ENCODE data around the gene RPL27A.

The RPL27A gene

DNA sequence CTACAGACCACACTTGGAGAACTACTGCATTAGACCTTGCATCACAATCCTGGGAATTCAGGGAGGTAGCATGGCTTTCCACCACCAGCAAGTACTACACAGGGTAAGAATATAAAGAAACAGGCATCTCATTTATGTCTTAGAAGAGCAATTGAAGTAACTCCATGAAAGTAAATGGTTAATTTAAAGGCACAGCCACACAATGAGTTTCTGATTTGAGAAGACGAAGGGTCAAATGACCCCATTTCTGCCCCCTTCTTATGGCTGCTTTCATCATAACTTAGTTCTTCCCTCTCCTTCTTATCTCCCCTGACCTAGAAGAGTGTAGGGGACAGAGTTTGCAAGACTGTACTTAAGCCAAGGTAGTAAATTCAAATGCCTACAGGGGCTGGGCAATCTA, 6.1 kb upstream of the RPL27A start:
- DNase-seq = no peak

GRCh38 chr11:8679006-8679405, 3.6 kb upstream of the RPL27A start:
- no peak for DNase-seq

GRCh38 chr11:8681837-8682302, 722 bp upstream of the RPL27A start:
- DNase-seq = no peak

GRCh38 chr11:8683115-8683807, 669 bp downstream of the RPL27A start:
- DNase-seq = no peak

DNA sequence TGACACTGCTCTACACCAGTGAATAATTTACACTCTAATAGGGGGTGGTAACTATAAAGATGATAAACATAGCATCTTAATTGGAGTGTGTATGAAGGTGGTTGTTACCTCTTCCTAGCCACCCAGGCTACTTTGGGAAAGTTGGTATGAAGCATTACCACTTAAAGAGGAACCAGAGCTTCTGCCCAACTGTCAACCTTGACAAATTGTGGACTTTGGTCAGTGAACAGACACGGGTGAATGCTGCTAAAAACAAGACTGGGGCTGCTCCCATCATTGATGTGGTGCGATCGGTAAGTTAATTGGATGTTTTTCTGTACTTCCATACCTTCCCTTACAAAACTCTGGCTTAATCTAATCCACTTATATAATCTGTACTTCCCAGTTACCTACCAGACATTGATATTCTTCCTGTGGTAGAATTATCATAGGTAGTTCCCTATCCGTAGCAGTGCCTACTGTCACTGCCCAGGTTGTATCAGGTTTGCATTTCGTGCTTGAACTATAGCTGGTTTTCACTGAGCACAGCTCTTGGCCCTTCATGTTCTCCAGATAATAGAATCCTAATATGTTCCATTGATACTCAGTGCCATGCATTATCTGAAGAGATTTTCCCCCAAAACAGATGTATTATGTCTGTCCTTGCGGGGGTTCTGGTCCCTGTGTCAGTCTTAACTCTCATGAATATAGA, 2.2 kb downstream of the RPL27A start:
- DNase-seq = no peak

- DNase-seq = no peak
These were observed 2.7 kb downstream of the RPL27A start for GRCh38 chr11:8685306-8685705.

GRCh38 chr11:8685820-8686219, 3.2 kb downstream of the RPL27A start:
- DNase-seq = no peak

GRCh38 chr11:8686325-8686724, 3.7 kb downstream of the RPL27A start:
- DNase-seq = no peak

- DNase-seq = peak; percentile 91
These were observed 6.1 kb downstream of the RPL27A start for GRCh38 chr11:8688414-8689362.

DNA sequence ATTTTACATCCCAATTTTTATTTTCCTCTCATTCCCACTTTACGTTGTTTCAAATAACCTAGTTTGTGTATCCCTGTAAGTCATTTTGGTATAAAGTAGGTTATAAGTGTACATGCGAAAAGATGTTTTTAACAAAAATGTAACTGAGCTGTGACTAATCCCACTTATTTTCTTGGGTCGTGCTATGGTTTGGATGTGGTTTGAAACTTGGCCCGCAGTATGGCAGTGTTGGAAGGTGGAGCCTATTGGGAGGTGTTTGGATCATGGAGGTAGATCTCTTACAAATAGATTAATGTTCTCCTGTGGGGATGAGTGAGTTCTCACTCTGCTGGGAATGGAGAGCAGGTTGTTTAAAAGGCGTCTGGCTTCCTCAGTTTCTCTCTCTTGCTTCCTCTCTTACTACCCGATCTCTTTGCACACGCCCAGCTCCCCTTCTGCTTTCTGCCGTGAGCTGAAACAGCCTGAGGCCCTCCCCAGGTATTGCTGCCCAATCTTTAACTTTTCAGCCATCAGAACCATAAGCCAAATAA, 7.2 kb downstream of the RPL27A start:
- no peak for DNase-seq

- DNase-seq = no peak
These were observed 8.1 kb downstream of the RPL27A start for GRCh38 chr11:8690374-8691342.

GRCh38 chr11:8691601-8692000, 9.0 kb downstream of the RPL27A start:
- DNase-seq = no peak

- DNase-seq = no peak
These were observed 9.8 kb downstream of the RPL27A start for GRCh38 chr11:8692417-8692816.

- DNase-seq = no peak
These were observed 10.5 kb downstream of the RPL27A start for GRCh38 chr11:8693010-8693551.

GRCh38 chr11:8693555-8693954, 11.0 kb downstream of the RPL27A start:
- no peak for DNase-seq

DNA sequence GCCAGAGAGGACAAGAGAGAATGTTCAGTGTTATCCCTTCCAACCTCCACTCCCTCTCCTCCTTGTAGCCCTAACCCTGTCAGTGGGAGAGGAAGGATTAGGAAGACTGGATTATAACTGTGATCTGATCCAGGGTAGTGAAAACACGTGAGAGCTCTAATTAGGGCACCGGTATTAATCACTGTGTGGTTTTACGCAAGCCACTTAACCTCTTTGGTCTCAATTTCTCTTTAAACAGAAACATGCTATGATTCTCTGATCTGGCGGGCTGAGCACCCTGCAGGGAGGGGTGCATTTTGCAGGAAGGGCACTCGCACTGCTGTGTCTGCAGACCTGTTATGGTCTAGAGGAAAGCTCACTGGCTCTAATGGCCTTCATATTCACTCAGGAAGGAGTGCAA, 11.5 kb downstream of the RPL27A start:
- DNase-seq = no peak

GRCh38 chr11:8697054-8697453, 14.5 kb downstream of the RPL27A start:
- no peak for DNase-seq

DNA sequence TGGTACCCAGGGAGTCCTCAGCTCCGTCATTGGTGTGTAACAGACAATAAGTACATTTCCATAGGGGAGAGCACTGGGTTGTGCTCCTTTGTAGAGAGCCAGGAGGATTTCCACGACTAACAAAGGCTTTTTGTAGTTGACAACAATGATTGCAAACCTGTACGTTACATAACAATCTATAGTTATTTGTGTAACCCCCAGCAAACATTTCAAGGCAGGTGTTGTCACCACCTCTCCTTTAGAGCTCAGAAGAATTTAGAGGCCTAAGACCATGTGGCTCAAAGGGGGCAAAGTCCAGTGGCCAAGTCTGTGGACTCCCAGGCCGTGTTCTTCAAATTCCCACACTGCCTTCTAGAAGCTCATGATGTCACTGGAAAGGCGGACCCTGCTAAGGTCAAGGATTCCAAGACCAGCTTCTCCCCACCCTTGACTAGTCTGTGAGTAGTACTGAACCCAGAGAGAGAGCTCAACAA, 15.8 kb downstream of the RPL27A start:
- no peak for DNase-seq

GRCh38 chr11:8698917-8699441, 16.4 kb downstream of the RPL27A start:
- no peak for DNase-seq

DNA sequence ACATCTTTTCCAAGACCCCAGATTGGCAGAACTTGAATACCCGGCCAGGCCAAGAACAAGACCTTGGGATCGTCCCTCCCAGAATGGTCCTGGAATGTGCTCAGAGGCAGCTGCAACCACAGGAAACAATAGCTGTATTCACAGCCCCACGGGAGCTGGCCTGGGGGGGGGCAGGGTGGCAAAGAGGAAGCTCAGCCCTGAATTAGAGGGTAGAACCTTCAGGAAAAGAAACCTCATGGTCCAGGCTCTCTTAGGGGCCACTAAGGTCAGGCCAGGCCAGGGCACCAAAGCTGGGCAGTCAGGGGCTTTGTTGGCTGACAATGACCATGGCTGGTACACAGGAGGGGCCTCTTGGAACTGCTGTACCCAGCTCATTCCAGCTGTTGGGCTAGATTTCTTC, 17.3 kb downstream of the RPL27A start:
- no peak for DNase-seq

- no peak for DNase-seq
These were observed 19.5 kb downstream of the RPL27A start for GRCh38 chr11:8701891-8702597.

Data from NCI-H2081 treated with DMSO at 0.1 percent for 48 hours (cell line).